ENCODE results near the gene CNOT6L.

Gene CNOT6L

GRCh38 chr4:77848508-77848907 lies 29.3 kb upstream of the CNOT6L start:
- Histone ChIP-seq H3K27ac (ENCODE audit: low read depth, low read length) (no peak overlapping the region), H3K36me3 (ENCODE audit: control insufficient read depth, insufficient read depth, low read length) (no peaks in the 10 kb centered on the region), H3K4me3 (ENCODE audit: low read depth, low read length) (no peak overlapping the region), H3K9me3 (ENCODE audit: control insufficient read depth, insufficient read depth, low read length) (no peaks in the 10 kb centered on the region), H3K27me3 (ENCODE audit: control insufficient read depth, insufficient read depth, low read length) (no peaks in the 10 kb centered on the region), H3K4me1 (ENCODE audit: control insufficient read depth, insufficient read depth, low read length) (peaks cover 10% of the 10 kb centered on the region), H3K9ac (ENCODE audit: low read depth, low read length) (no peak overlapping the region)

DNA sequence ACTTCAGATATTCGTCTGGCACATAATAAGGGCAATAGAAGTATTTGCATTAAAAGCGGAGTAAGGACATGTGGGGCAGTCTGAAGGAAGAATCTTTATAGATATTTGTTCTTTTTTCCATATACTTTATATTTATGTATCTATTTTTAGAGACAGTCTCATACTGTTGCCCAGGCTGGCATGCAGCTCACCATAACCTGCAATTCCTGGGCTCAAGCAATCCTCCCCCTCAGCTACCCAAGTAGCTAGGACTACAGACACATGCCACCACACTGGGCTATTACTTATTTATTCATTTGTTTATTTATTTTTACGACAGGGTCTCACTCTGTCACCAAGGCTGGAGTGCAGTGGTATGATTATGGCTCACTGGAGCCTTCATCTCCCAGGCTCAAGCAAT lies 26.8 kb upstream of the CNOT6L start:
- no peaks in the 10 kb centered on the region for H3K36me3 ChIP-seq (ENCODE audit: control insufficient read depth, insufficient read depth, low read length)
- H3K27me3 ChIP-seq (ENCODE audit: control insufficient read depth, insufficient read depth, low read length), result no peaks in the 10 kb centered on the region
- H3K9me3 ChIP-seq (ENCODE audit: control insufficient read depth, insufficient read depth, low read length), result no peaks in the 10 kb centered on the region

GRCh38 chr4:77845400-77845799 lies 26.2 kb upstream of the CNOT6L start:
- Histone ChIP-seq H3K27me3 (ENCODE audit: control insufficient read depth, insufficient read depth, low read length) (no peaks in the 10 kb centered on the region), H3K9ac (ENCODE audit: low read depth, low read length) (no peak overlapping the region), H3K36me3 (ENCODE audit: control insufficient read depth, insufficient read depth, low read length) (no peaks in the 10 kb centered on the region), H3K9me3 (ENCODE audit: control insufficient read depth, insufficient read depth, low read length) (no peaks in the 10 kb centered on the region), H3K4me3 (ENCODE audit: low read depth, low read length) (no peak overlapping the region), H3K27ac (ENCODE audit: low read depth, low read length) (no peak overlapping the region), H3K4me1 (ENCODE audit: control insufficient read depth, insufficient read depth, low read length) (peaks cover 12% of the 10 kb centered on the region)

More for the DNA sequence above, 26.8 kb upstream of the CNOT6L start:
- Histone ChIP-seq H3K4me3 (ENCODE audit: low read depth, low read length) (no peak overlapping the region), H3K4me1 (ENCODE audit: control insufficient read depth, insufficient read depth, low read length) (peaks cover 12% of the 10 kb centered on the region), H3K27ac (ENCODE audit: low read depth, low read length) (no peak overlapping the region), H3K9ac (ENCODE audit: low read depth, low read length) (no peak overlapping the region)

DNA sequence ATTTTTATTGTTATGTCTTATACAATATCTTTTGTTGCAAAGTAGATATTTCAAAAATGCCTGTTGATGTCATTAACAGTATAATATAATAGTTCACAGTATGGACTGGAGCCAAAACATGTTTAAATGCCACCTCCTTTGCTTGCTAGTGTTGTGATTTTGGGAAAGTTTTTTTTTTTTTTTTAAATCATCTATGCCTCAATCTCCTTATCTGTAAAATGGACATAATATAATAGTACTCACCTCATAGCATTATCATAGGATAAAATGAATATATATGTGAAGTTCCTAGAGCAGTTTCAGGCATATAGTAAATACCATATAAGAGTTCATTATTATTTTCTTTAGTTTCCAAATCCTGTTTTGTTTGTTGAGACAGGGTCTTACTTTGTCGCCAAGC lies 25.2 kb upstream of the CNOT6L start:
- H3K4me3 ChIP-seq (ENCODE audit: low read depth, low read length), result no peak overlapping the region
- no peak overlapping the region for H3K9ac ChIP-seq (ENCODE audit: low read depth, low read length)
- H3K4me1 ChIP-seq (ENCODE audit: control insufficient read depth, insufficient read depth, low read length), result peaks cover 12% of the 10 kb centered on the region
- H3K27ac ChIP-seq (ENCODE audit: low read depth, low read length), result no peak overlapping the region
- H3K36me3 ChIP-seq (ENCODE audit: control insufficient read depth, insufficient read depth, low read length), result no peaks in the 10 kb centered on the region
- H3K27me3 ChIP-seq (ENCODE audit: control insufficient read depth, insufficient read depth, low read length), result no peaks in the 10 kb centered on the region
- H3K9me3 ChIP-seq (ENCODE audit: control insufficient read depth, insufficient read depth, low read length), result no peaks in the 10 kb centered on the region

DNA sequence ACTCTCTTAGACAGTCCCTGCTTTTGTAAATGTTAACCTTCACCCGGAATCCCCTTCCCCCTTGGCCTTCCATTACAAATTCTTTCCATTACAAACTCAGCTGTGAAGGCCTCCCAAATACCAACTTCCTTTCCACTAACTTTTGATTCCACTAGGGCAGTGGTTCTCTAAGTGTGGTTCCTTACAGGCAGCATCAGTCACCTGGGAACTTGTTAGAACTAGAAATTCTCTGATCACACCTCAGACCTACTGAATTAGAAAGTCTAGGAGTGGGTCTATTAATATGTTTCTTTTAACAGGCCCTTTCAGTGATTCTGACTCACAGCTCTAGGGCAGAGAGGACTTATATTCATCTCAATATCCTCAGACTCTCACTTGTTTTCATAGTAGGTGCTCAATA lies 24.5 kb upstream of the CNOT6L start:
- Histone ChIP-seq H3K9ac (ENCODE audit: low read depth, low read length) (no peak overlapping the region), H3K9me3 (ENCODE audit: control insufficient read depth, insufficient read depth, low read length) (no peaks in the 10 kb centered on the region), H3K27ac (ENCODE audit: low read depth, low read length) (no peak overlapping the region), H3K36me3 (ENCODE audit: control insufficient read depth, insufficient read depth, low read length) (no peaks in the 10 kb centered on the region), H3K4me3 (ENCODE audit: low read depth, low read length) (no peak overlapping the region), H3K4me1 (ENCODE audit: control insufficient read depth, insufficient read depth, low read length) (peaks cover 12% of the 10 kb centered on the region), H3K27me3 (ENCODE audit: control insufficient read depth, insufficient read depth, low read length) (no peaks in the 10 kb centered on the region)

- no peaks in the 10 kb centered on the region for H3K27me3 ChIP-seq (ENCODE audit: control insufficient read depth, insufficient read depth, low read length)
- no peak overlapping the region for H3K27ac ChIP-seq (ENCODE audit: low read depth, low read length)
- H3K4me3 ChIP-seq (ENCODE audit: low read depth, low read length), result no peak overlapping the region
- no peak overlapping the region for H3K9ac ChIP-seq (ENCODE audit: low read depth, low read length)
- no peaks in the 10 kb centered on the region for H3K9me3 ChIP-seq (ENCODE audit: control insufficient read depth, insufficient read depth, low read length)
- no peaks in the 10 kb centered on the region for H3K36me3 ChIP-seq (ENCODE audit: control insufficient read depth, insufficient read depth, low read length)
- H3K4me1 ChIP-seq (ENCODE audit: control insufficient read depth, insufficient read depth, low read length), result no peaks in the 10 kb centered on the region
Observed at GRCh38 chr4:77834403-77834802, 15.2 kb upstream of the CNOT6L start.

DNA sequence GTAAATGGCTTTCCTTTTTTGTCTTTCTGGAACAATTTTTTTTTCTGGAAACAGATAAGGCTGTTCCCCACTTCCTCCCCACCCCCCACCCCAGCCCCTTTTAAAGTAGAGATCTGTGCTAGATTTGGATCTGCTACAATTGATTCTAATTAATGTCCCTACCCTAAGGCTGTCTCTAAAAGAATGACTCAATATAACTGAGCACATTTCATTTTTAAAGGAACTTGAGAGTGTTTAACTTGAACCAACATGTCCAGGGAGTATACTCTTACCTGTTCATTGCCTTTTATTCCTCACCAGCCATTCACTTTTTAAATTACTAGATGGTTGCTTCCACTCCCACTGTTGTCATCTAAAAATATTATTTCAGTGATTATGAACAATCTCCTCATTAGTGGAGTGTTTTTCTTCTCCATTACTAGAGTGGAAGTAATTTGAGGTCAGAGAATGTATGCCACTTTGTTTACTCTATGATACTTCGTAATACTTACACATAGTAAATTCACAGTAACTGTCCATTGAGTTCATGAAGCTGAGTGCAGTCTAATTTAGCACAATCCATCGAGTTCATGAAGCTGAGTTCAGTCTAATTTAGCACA lies 14.1 kb upstream of the CNOT6L start:
- Histone ChIP-seq H3K4me1 (ENCODE audit: control insufficient read depth, insufficient read depth, low read length) (no peaks in the 10 kb centered on the region), H3K27me3 (ENCODE audit: control insufficient read depth, insufficient read depth, low read length) (no peaks in the 10 kb centered on the region), H3K27ac (ENCODE audit: low read depth, low read length) (no peak overlapping the region), H3K9ac (ENCODE audit: low read depth, low read length) (no peak overlapping the region), H3K4me3 (ENCODE audit: low read depth, low read length) (no peak overlapping the region), H3K36me3 (ENCODE audit: control insufficient read depth, insufficient read depth, low read length) (no peaks in the 10 kb centered on the region), H3K9me3 (ENCODE audit: control insufficient read depth, insufficient read depth, low read length) (no peaks in the 10 kb centered on the region)

- Histone ChIP-seq H3K27ac (ENCODE audit: low read depth, low read length) (no peak overlapping the region), H3K9me3 (ENCODE audit: control insufficient read depth, insufficient read depth, low read length) (no peaks in the 10 kb centered on the region), H3K4me1 (ENCODE audit: control insufficient read depth, insufficient read depth, low read length) (no peaks in the 10 kb centered on the region), H3K27me3 (ENCODE audit: control insufficient read depth, insufficient read depth, low read length) (no peaks in the 10 kb centered on the region), H3K36me3 (ENCODE audit: control insufficient read depth, insufficient read depth, low read length) (no peaks in the 10 kb centered on the region), H3K9ac (ENCODE audit: low read depth, low read length) (no peak overlapping the region), H3K4me3 (ENCODE audit: low read depth, low read length) (no peak overlapping the region)
Observed at GRCh38 chr4:77827343-77827742, 8.2 kb upstream of the CNOT6L start.

- Histone ChIP-seq H3K4me1 (ENCODE audit: control insufficient read depth, insufficient read depth, low read length) (no peaks in the 10 kb centered on the region), H3K27ac (ENCODE audit: low read depth, low read length) (no peak overlapping the region), H3K27me3 (ENCODE audit: control insufficient read depth, insufficient read depth, low read length) (0 out of 2 replicates have a peak, but pooled peaks cover 2% of the 10 kb centered on the region), H3K36me3 (ENCODE audit: control insufficient read depth, insufficient read depth, low read length) (no peaks in the 10 kb centered on the region), H3K4me3 (ENCODE audit: low read depth, low read length) (no peak overlapping the region), H3K9me3 (ENCODE audit: control insufficient read depth, insufficient read depth, low read length) (no peaks in the 10 kb centered on the region), H3K9ac (ENCODE audit: low read depth, low read length) (no peak overlapping the region)
Observed at GRCh38 chr4:77826275-77826674, 7.1 kb upstream of the CNOT6L start.

DNA sequence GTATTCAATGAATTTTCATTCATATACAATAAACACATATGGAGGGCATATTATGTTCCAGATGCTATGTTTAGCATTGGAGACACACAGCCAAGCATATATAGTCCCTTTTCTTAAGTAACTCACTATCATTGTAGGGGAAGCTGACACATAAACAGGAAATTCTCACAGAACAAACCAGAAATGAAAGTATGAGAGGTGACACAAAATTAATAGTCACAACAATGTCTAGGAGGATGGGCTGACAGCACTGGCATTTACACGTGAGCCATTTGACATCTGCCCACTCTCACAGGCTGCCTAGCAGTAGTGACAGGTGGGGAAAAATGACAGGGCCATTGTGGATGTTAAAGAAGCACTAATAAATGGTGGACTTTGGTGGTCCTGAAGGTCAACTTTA lies 2.6 kb upstream of the CNOT6L start:
- peaks cover 13% of the 10 kb centered on the region for H3K4me1 ChIP-seq (ENCODE audit: control insufficient read depth, insufficient read depth, low read length)
- H3K36me3 ChIP-seq (ENCODE audit: control insufficient read depth, insufficient read depth, low read length), result no peaks in the 10 kb centered on the region
- H3K4me3 ChIP-seq (ENCODE audit: low read depth, low read length), result no peak overlapping the region
- peaks cover 7% of the 10 kb centered on the region; the same call in 1 of the 2 replicates for H3K27me3 ChIP-seq (ENCODE audit: control insufficient read depth, insufficient read depth, low read length)
- no peaks in the 10 kb centered on the region for H3K9me3 ChIP-seq (ENCODE audit: control insufficient read depth, insufficient read depth, low read length)
- H3K27ac ChIP-seq (ENCODE audit: low read depth, low read length), result no peak overlapping the region
- no peak overlapping the region for H3K9ac ChIP-seq (ENCODE audit: low read depth, low read length)

DNA sequence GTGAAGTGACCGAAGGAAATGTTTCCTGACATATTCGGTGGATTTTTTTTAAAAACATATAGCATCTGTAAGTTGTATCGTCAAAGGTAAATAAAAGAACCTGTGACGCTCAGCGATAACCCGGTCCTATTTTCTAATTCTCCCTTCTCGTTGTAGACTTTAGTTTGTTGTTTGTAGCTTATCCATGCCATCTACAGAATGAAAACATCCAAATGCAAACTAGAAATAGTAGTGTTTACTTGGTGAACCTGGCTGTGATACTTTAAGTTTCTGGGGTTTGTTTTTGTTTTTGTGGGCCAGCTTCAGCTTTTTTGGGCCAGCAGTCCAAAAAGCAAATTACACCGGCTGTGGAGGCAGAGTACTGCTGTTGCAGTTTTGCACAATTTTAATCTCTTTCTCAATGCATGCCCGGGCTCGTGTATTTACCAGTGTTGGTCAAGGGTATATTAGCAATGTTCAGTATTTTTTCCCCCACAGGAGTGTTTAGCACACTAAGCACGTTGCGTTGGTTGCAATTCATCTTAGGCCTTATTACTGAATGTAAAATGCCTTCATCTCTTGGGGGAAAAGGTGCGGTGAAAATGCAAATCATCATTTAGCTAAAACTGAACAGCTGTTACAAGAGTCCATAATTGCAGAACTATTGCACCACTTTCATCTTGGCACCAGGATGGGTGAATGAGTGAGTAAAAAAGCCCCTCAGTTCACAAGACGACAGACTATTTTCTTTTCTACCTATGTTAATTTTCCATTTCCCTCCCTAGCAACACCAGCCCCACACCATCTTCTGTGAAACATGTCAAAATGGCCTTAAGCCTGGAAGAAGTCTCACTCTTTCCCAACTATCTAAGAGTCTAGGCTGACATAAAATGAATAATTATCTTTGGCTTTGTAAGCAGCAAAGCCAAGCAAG lies 1.7 kb upstream of the CNOT6L start:
- Histone ChIP-seq H3K9ac (ENCODE audit: low read depth, low read length) (peak overlapping the region; percentile 56; the same call in 1 of the 2 replicates), H3K4me1 (ENCODE audit: control insufficient read depth, insufficient read depth, low read length) (peaks cover 13% of the 10 kb centered on the region), H3K9me3 (ENCODE audit: control insufficient read depth, insufficient read depth, low read length) (no peaks in the 10 kb centered on the region), H3K36me3 (ENCODE audit: control insufficient read depth, insufficient read depth, low read length) (no peaks in the 10 kb centered on the region), H3K4me3 (ENCODE audit: low read depth, low read length) (peak overlapping the region; percentile 89), H3K27me3 (ENCODE audit: control insufficient read depth, insufficient read depth, low read length) (peaks cover 7% of the 10 kb centered on the region; the same call in 1 of the 2 replicates), H3K27ac (ENCODE audit: low read depth, low read length) (peak overlapping the region; percentile 86)
